Heart right ventricle (tissue), 16 donors: ENCODE measurements around the gene LRFN3. TPM values are rescaled to one million over a fixed set of nuclear protein-coding genes. Genes with fewer than 3 reads are reported as not detected.
"Not testable (repeated sequence)": the region's sequence is repeated elsewhere in the genome, so short reads cannot be mapped to it uniquely, and the experiment has no call there.

Experiments
- ATAC-seq, 8 donors: fragments of 200-7000 bp; cut with Tn5 transposase; one replicate each; pipeline ENCODE4 v1.9.1; 2020; ENCODE audit warnings: mild to moderate bottlenecking in 8 of 8, moderate library complexity in 8 of 8, moderate number of reproducible peaks in 1 of 8
- DNase-seq, 2 donors: peaks; one replicate each; pipeline ENCODE4 v3.0.0-alpha.2; 2020
- H3K27ac ChIP-seq, 10 donors: fragments of 200-600 bp; sonication (generic) in 2 of 10; one replicate each; pipeline versions ENCODE4 v1.5.0 to v1.8.0; 2020 to 2022; ENCODE audit warnings: mild to moderate bottlenecking in 3 of 10
- H3K27me3 ChIP-seq, 7 donors: fragments of 200-600 bp; one replicate each; pipeline ENCODE4 v1.8.0; 2021 to 2022; ENCODE audit warnings: mild to moderate bottlenecking in 2 of 7
- H3K36me3 ChIP-seq, 9 donors: fragments of 200-600 bp; sonication (generic) in 1 of 9; one replicate each; pipeline versions ENCODE4 v1.5.0 to v1.8.0; 2020 to 2022; ENCODE audit warnings: mild to moderate bottlenecking in 2 of 9
- H3K4me1 ChIP-seq, 9 donors: fragments of 200-600 bp; sonication (generic) in 1 of 9; one replicate each; pipeline versions ENCODE4 v1.5.0 to v1.8.0; 2020 to 2022; ENCODE audit warnings: mild to moderate bottlenecking in 4 of 9
- H3K4me3 ChIP-seq, 10 donors: fragments of 200-600 bp; sonication (generic) in 2 of 10; one replicate each; pipeline versions ENCODE4 v1.5.0 to v1.8.0; 2020 to 2022; ENCODE audit warnings: mild to moderate bottlenecking in 7 of 10, moderate library complexity in 2 of 10
- H3K9me3 ChIP-seq, 11 donors: fragments of 200-600 bp in 10 of 11; sonication (generic) in 2 of 11; one replicate each; pipeline versions ENCODE4 v1.5.0 to v1.8.0; 2013 to 2022; ENCODE audit warnings: mild to moderate bottlenecking in 2 of 11, control low read depth in 1 of 11, moderate library complexity in 1 of 11
- CTCF ChIP-seq, 9 donors: fragments of 200-600 bp; sonication (generic) in 2 of 9; IDR thresholded peaks; one replicate each; pipeline versions ENCODE4 v1.5.0 to v1.8.0; 2021 to 2022; ENCODE audit warnings: antibody characterized with exemption in 9 of 9, mild to moderate bottlenecking in 5 of 9, moderate library complexity in 1 of 9
- WGBS, 2 donors: extraction: QIAGEN DNeasy Blood & Tissue Kit; methylation state at CpG; one replicate each; pipeline ENCODE4 v1.1.7; 2013; ENCODE audit warnings: inconsistent platforms in 1 of 2; 5-methylcytosine and 5-hydroxymethylcytosine counted together
- intact Hi-C, 10 donors: fragments of 100-400 bp; cut with DNase I; formaldehyde crosslinking; loops; one replicate each; pipeline versions ENCODE4 v1.11.1 to v1.14.2; 2022
- polyA plus RNA-seq, 2 donors: library from polyadenylated mRNA; stranded (reverse); fragments of 200-250 nt; gene quantifications; one replicate each; pipeline ENCODE4 v1.2.3, GENCODE V29; 2013
- total RNA-seq, 10 donors: library from RNA; stranded (reverse); fragmentation: NEBNext Ultra II Directional in 3 of 10; extraction: Animal tissue kit (Norgen Biotek cat#: 25700) in 3 of 10; gene quantifications; one replicate each; pipeline versions ENCODE4 v1.2.1 to v1.2.4, GENCODE V29; 2021 to 2023
- donor health status: Arrhythmogenic right ventricular cardiomyopathy.
- donor health status: ischemic (EF 13 %, LVEDD 7.1; RV severe dilation, severe dysfunction).
- donor health status: healthy with polysubstance abuse.
- donor health status: DM: no; HTN: yes; CAD: no.
- donor health status: DM: no; HTN: no; CAD: no.
- donor health status: ischemic (EF 25% LVEDD 6.9; RV normal size, moderate dysfunction).
- donor health status: ischemic (EF 25% LVEDD 5.7; RV mildly dilated, moderate dysfunction).
- donor health status: healthy.
- donor health status: DM: yes; HTN: yes; CAD: no.
- donor health status: Ischemic cardiomyopathy.
- donor health status: ischemic (EF 35%, LVEDD 5.7; RV mildly dilated, moderate dysfunction).
- donor health status: nonischemic (EF 11% LVEDD 7.7; RV severe dilation, severe dysfunction).
- donor health status: DM: yes; HTN: yes; CAD: no.
- donor health status: PGD.
- donor health status: ischemic (EF 29% LVEDD 5.4; RV normal size, mild dysfunction).
- donor health status: nonischemic (EF 23%, LVEDD 6.1; RV moderate dilation, normal function).

The LRFN3 gene
- total and polyA plus RNA-seq, 12 donors, result 3.4 to 9.6 (median 5.8) TPM

GRCh38 chr19:35908010-35908441, 28.1 kb upstream of the LRFN3 start, which contains the start of gene TYROBP:
Gene TYROBP (minus strand): TSS chr19:35908295. CDS start chr19:35908228, 67 bp downstream.
- peak; percentile 33 to 36 for DNase-seq
- Histone ChIP-seq H3K27ac (peak within 1 kb of the TSS in 6 of 10 donors; percentile 48 to 96 (median 54)), H3K27me3 (peaks cover 0 to 11% (median 0%) of the 10 kb centered on the region in 7 donors), H3K4me1 (peaks cover 0 to 70% (median 0%) of the 10 kb centered on the region in 9 donors), H3K4me3 (peak within 1 kb of the TSS in 8 of 10 donors; percentile 2 to 64 (median 34)), H3K9me3 (no peaks in the 10 kb centered on the region), H3K36me3 (peaks cover 0 to 17% (median 0%) of the 10 kb centered on the region in 9 donors)
- peak; percentile 15 to 60 (median 48) for ATAC-seq
- intact Hi-C loops, result loop anchor here in 1 of 10 donors (5.0 kb wide), 1 partner anchor 944 kb away; the partner anchor contains the start of gene ZNF345
- 45 to 59% methylated on average over 9 of the region's 9 CpGs for WGBS, 2 donors
- TF ChIP-seq CTCF (IDR thresholded peaks at IDR 0.05), result no peak

- Histone ChIP-seq H3K4me3 (peak overlapping the region in 3 of 10 donors; percentile 18 to 64 (median 40)), H3K36me3 (peaks cover 0 to 15% (median 0%) of the 10 kb centered on the region in 9 donors), H3K27me3 (peaks cover 0 to 14% (median 0%) of the 10 kb centered on the region in 7 donors), H3K27ac (peak overlapping the region in 6 of 10 donors; percentile 48 to 96 (median 58)), H3K9me3 (no peaks in the 10 kb centered on the region), H3K4me1 (peaks cover 0 to 70% (median 0%) of the 10 kb centered on the region in 9 donors)
- WGBS, 2 donors, result 70 to 75% methylated on average over 10 of the region's 10 CpGs
- TF ChIP-seq CTCF (IDR thresholded peaks at IDR 0.05), result no peak
- ATAC-seq (peak; percentile 79 to 89 (median 84)), DNase-seq (peak; percentile 72 to 77)
- intact Hi-C loops, result loop anchor here in 1 of 10 donors (5.0 kb wide), 1 partner anchor 943 kb away; the partner anchor contains the start of gene ZNF345
Measured at GRCh38 chr19:35908973-35909683, 27.0 kb upstream of the LRFN3 start.

GRCh38 chr19:35909684-35910035, 26.5 kb upstream of the LRFN3 start:
- Histone ChIP-seq H3K27ac (peak overlapping the region in 5 of 10 donors; percentile 41 to 96 (median 62)), H3K4me3 (no peak overlapping the region), H3K9me3 (no peaks in the 10 kb centered on the region), H3K27me3 (peaks cover 0 to 17% (median 0%) of the 10 kb centered on the region in 7 donors), H3K36me3 (peaks cover 0 to 12% (median 0%) of the 10 kb centered on the region in 9 donors), H3K4me1 (peaks cover 0 to 70% (median 0%) of the 10 kb centered on the region in 9 donors)
- intact Hi-C loops, result loop anchor here in 1 of 10 donors (5.0 kb wide), 1 partner anchor 943 kb away; the partner anchor contains the start of gene ZNF345
- WGBS, 2 donors, result 75 to 77% methylated on average over 6 of the region's 6 CpGs
- DNase-seq (no peak), ATAC-seq (peak in 1 of 8 donors; percentile 4)
- TF ChIP-seq CTCF (IDR thresholded peaks at IDR 0.05), result no peak

GRCh38 chr19:35910355-35910754, 25.8 kb upstream of the LRFN3 start:
- peaks cover 0 to 12% (median 0%) of the 10 kb centered on the region in 9 donors for H3K36me3 ChIP-seq

More at GRCh38 chr19:35910355-35910754, 25.8 kb upstream of the LRFN3 start:
- Histone ChIP-seq H3K27ac (peak overlapping the region in 4 of 10 donors; percentile 0 to 96 (median 64)), H3K4me1 (peaks cover 0 to 70% (median 0%) of the 10 kb centered on the region in 9 donors), H3K27me3 (peaks cover 0 to 17% (median 0%) of the 10 kb centered on the region in 7 donors)
- ATAC-seq, H3K4me3 ChIP-seq, H3K9me3 ChIP-seq, DNase-seq, intact Hi-C loops: not testable (repeated sequence)
- WGBS, 2 donors, result 93 to 95% methylated on average over 14 of the region's 14 CpGs
